ENCODE results near the gene HNRNPLL.

DNA sequence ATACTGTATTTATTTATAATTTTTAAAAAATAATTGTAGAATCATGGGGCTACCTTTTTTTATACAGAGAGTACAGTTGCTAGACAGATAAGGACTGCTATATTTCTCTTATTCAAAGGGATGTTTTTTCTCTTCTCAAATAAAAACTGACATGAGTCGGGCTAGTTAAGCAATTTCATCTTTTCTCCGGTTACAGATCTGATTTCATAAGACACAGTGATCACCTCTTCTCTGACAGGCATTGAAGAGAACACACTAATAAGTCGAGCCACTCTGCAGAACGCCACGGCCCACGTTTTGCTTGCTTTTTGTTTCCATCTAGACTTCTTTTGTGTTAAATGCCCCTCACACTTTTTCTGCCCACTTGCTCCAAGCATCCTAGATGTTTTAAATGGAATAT, 85.4 kb downstream of the HNRNPLL start:
- TF ChIP-seq STAT1 (IDR thresholded peaks at IDR 0.05; ENCODE audit: unreplicated experiment) (no peak), POLR2AphosphoS5 (IDR thresholded peaks at IDR 0.05; ENCODE audit: low read depth) (no peak), EZH2 (IDR thresholded peaks at IDR 0.05; ENCODE audit: low read depth, unreplicated experiment) (no peak), ZNF331 (CRISPR knock-in tag; IDR thresholded peaks at IDR 0.05; ENCODE audit: low read depth) (no peak), JUNB (IDR thresholded peaks at IDR 0.05; ENCODE audit: unreplicated experiment) (no peak)
- TF ChIP-seq, protein P1, sequence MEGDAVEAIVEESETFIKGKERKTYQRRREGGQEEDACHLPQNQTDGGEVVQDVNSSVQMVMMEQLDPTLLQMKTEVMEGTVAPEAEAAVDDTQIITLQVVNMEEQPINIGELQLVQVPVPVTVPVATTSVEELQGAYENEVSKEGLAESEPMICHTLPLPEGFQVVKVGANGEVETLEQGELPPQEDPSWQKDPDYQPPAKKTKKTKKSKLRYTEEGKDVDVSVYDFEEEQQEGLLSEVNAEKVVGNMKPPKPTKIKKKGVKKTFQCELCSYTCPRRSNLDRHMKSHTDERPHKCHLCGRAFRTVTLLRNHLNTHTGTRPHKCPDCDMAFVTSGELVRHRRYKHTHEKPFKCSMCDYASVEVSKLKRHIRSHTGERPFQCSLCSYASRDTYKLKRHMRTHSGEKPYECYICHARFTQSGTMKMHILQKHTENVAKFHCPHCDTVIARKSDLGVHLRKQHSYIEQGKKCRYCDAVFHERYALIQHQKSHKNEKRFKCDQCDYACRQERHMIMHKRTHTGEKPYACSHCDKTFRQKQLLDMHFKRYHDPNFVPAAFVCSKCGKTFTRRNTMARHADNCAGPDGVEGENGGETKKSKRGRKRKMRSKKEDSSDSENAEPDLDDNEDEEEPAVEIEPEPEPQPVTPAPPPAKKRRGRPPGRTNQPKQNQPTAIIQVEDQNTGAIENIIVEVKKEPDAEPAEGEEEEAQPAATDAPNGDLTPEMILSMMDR (conservative IDR thresholded peaks at IDR 0.05; ENCODE audit: low read depth in 2 of 2) = no peak
- TF ChIP-seq, protein P2, sequence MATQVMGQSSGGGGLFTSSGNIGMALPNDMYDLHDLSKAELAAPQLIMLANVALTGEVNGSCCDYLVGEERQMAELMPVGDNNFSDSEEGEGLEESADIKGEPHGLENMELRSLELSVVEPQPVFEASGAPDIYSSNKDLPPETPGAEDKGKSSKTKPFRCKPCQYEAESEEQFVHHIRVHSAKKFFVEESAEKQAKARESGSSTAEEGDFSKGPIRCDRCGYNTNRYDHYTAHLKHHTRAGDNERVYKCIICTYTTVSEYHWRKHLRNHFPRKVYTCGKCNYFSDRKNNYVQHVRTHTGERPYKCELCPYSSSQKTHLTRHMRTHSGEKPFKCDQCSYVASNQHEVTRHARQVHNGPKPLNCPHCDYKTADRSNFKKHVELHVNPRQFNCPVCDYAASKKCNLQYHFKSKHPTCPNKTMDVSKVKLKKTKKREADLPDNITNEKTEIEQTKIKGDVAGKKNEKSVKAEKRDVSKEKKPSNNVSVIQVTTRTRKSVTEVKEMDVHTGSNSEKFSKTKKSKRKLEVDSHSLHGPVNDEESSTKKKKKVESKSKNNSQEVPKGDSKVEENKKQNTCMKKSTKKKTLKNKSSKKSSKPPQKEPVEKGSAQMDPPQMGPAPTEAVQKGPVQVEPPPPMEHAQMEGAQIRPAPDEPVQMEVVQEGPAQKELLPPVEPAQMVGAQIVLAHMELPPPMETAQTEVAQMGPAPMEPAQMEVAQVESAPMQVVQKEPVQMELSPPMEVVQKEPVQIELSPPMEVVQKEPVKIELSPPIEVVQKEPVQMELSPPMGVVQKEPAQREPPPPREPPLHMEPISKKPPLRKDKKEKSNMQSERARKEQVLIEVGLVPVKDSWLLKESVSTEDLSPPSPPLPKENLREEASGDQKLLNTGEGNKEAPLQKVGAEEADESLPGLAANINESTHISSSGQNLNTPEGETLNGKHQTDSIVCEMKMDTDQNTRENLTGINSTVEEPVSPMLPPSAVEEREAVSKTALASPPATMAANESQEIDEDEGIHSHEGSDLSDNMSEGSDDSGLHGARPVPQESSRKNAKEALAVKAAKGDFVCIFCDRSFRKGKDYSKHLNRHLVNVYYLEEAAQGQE (IDR thresholded peaks at IDR 0.05; ENCODE audit: unreplicated experiment) = no peak
